ENCODE data around the gene ETS2. TPM values are rescaled to one million over a fixed set of nuclear protein-coding genes. Genes with fewer than 3 reads are reported as not detected.

The ETS2 gene
- polyA plus RNA-seq, 1 donor (not counting 4 experiments of a cell fraction or from before 2014, with no cell fraction given): 58.5 TPM

- no peak for DNase-seq (ENCODE audit: low read depth, low spot score)
- Histone ChIP-seq H3K27ac (ENCODE audit: control insufficient read depth, insufficient read depth, low read length) (peak overlapping the region; percentile 44), H3K9ac (ENCODE audit: control insufficient read depth, extremely low read depth, insufficient read depth, low read length) (no peak overlapping the region), H3K36me3 (ENCODE audit: control insufficient read depth in 2 of 2, extremely low read depth in 1 of 2, insufficient read depth in 2 of 2, low read length in 2 of 2) (peaks cover 55 to 92% of the 10 kb centered on the region in 2 experiments), H4K20me1 (ENCODE audit: control insufficient read depth, extremely low read depth, insufficient read depth, low read length) (no peaks in the 10 kb centered on the region), H3K27me3 (ENCODE audit: control insufficient read depth, extremely low read depth, insufficient read depth, low read length) (no peaks in the 10 kb centered on the region), H3K9me1 (ENCODE audit: control insufficient read depth, extremely low read depth, insufficient read depth, low read length) (peaks cover 5% of the 10 kb centered on the region), H3K4me3 (ENCODE audit: control insufficient read depth in 2 of 3, extremely low read depth in 1 of 3, insufficient read depth in 2 of 3, low read depth in 1 of 3, low read length in 3 of 3) (no peak overlapping the region), H3K9me3 (ENCODE audit: control insufficient read depth, low read depth, low read length) (peaks cover 3% of the 10 kb centered on the region), H3K79me2 (ENCODE audit: control insufficient read depth, insufficient read depth, low read length) (peaks cover 37% of the 10 kb centered on the region), H3K4me1 (ENCODE audit: control insufficient read depth, extremely low read depth, insufficient read depth, low read length) (peaks cover 30% of the 10 kb centered on the region), H3K4me2 (ENCODE audit: control insufficient read depth, extremely low read depth, insufficient read depth, low read depth, low read length) (no peak overlapping the region), H2AFZ (ENCODE audit: control insufficient read depth, low read length) (no peak overlapping the region)
- TF ChIP-seq CTCF (optimal IDR thresholded peaks at IDR 0.05 in 1 of 3, IDR thresholded peaks at IDR 0.05 in 1 of 3, conservative IDR thresholded peaks at IDR 0.05 in 1 of 3; ENCODE audit: extremely low read depth in 1 of 3, insufficient read depth in 2 of 3, low read length in 3 of 3): no peak
- dilution Hi-C loops (cut with MboI; ENCODE audit: extremely low pct_ligation_motif_present, low sequenced_read_pairs): no loop called here
- FAIRE-seq: peak; percentile 51
Measured at GRCh38 chr21:38817371-38818324, 11.9 kb downstream of the ETS2 start.

- no peak for DNase-seq (ENCODE audit: low read depth, low spot score)
- TF ChIP-seq CTCF (optimal IDR thresholded peaks at IDR 0.05 in 1 of 3, IDR thresholded peaks at IDR 0.05 in 1 of 3, conservative IDR thresholded peaks at IDR 0.05 in 1 of 3; ENCODE audit: extremely low read depth in 1 of 3, insufficient read depth in 2 of 3, low read length in 3 of 3) (no peak), EZH2 (IDR thresholded peaks at IDR 0.05; ENCODE audit: low read length) (no peak)
- Histone ChIP-seq H3K9me1 (ENCODE audit: control insufficient read depth, extremely low read depth, insufficient read depth, low read length) (peaks cover 2% of the 10 kb centered on the region), H4K20me1 (ENCODE audit: control insufficient read depth, extremely low read depth, insufficient read depth, low read length) (no peaks in the 10 kb centered on the region), H3K4me1 (ENCODE audit: control insufficient read depth, extremely low read depth, insufficient read depth, low read length) (peaks cover 30% of the 10 kb centered on the region), H3K9me3 (ENCODE audit: control insufficient read depth, low read depth, low read length) (peaks cover 3% of the 10 kb centered on the region), H3K27me3 (ENCODE audit: control insufficient read depth, extremely low read depth, insufficient read depth, low read length) (no peaks in the 10 kb centered on the region), H3K4me2 (ENCODE audit: control insufficient read depth, extremely low read depth, insufficient read depth, low read depth, low read length) (no peak overlapping the region), H3K4me3 (ENCODE audit: control insufficient read depth in 2 of 3, extremely low read depth in 1 of 3, insufficient read depth in 2 of 3, low read depth in 1 of 3, low read length in 3 of 3) (no peak overlapping the region), H3K79me2 (ENCODE audit: control insufficient read depth, insufficient read depth, low read length) (peaks cover 32% of the 10 kb centered on the region), H3K36me3 (ENCODE audit: control insufficient read depth in 2 of 2, extremely low read depth in 1 of 2, insufficient read depth in 2 of 2, low read length in 2 of 2) (peaks cover 57 to 90% of the 10 kb centered on the region in 2 experiments), H3K9ac (ENCODE audit: control insufficient read depth, extremely low read depth, insufficient read depth, low read length) (no peak overlapping the region), H3K27ac (ENCODE audit: control insufficient read depth, insufficient read depth, low read length) (peak overlapping the region; percentile 44), H2AFZ (ENCODE audit: control insufficient read depth, low read length) (no peak overlapping the region)
- dilution Hi-C loops (cut with MboI; ENCODE audit: extremely low pct_ligation_motif_present, low sequenced_read_pairs): no loop called here
- FAIRE-seq: no peak
Measured at GRCh38 chr21:38818325-38818723, 12.6 kb downstream of the ETS2 start.
